GM19099 (cell line): Measurements from ENCODE around the gene RAB13.

ENCODE experiments used
- POLR2A ChIP-seq: IDR thresholded peaks from 3 replicates; pipeline ENCODE4 v1.6.1; 2011; ENCODE audit warnings: low read depth; ENCODE audit not compliant: insufficient read length; ENCODE audit errors: extremely low read depth

RAB13 gene

DNA sequence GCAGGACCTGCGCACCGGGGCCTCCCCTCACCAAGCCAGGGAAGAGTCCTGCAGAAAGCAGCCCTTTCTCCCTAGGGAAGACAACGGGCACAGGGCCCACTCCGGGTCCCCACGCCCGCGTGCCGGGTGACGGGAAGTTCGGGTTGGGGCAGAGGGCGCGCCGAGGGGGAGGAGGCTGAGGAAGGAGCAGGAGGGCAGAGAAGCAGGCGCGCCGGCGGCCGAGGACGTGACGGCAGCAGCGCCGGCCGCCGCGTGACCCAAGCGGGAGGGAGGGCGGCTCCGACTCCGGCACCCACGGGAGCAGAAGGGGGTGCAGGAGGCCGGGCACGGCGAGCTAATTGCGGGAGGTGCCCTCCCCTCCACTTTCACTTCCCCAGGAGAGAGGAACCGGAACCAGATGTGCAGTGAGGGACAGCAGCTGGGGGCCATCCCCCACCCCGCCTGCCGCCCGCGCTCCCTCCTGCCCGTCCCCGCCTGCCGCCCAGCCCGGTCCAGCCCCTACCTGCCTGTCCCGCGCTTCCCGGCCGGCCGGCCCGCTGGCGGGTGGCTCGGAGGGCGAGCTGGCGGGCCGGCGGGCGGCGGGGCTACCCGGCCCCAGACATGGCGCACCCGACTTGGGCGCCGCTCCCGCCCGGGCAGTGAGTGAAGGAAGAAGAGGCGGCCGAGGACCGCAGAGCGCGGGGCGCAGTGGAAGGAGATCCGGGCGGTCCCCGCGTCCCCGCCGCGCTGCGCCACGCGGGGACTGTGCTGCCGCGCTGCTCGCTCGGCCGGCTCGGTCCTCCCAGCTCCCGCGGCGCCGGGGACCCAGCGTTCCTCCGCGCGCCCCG lies 40.1 kb downstream of the RAB13 start:
- TF ChIP-seq POLR2A: peak; percentile 57

DNA sequence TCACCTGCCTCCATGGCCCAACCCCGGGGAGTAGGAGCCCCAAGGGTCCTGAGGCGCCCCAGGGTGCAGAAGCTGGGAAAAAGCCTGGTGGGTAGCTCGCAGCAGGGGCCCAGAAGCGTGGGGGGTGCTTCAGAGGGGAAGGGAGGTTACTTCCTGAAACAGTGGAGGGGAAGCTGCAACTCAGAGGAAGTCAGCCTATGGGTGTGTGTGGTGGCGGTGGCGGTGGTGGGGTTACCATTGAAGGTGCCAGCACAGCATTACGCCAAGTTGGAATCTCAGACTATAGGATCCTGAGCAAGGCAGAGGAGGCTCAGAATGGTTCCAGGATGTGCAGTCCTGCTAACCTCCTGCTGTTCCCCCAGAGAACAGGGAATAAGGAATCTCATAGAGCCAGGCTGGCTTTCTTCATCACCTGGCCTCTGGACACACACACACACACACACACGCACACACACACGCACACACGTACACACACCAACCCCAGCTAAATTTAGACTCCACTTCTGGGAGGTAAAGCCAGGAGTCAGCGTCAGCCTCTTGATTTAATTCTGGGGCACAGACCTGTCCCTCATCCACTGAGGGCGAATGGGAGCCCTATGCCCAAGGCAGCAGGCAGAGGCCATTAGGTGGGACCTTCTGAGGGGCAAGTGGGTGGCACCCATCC lies 40.9 kb downstream of the RAB13 start:
- TF ChIP-seq POLR2A: peak; percentile 62

DNA sequence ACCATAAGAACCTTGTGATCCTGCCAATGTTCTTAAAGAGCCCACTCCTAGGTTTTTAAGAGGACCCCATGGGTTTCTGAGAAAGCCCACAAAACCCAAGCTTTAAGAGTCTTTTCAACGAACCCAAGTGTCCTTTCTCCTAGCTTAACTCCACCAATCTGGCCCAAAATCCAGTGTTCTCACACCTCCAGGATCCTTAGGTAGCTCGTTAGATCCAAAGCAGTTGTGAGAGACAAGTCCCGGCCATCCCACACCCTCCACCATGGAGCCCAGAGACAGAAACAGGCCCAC lies 41.4 kb downstream of the RAB13 start:
- no peak for TF ChIP-seq POLR2A

DNA sequence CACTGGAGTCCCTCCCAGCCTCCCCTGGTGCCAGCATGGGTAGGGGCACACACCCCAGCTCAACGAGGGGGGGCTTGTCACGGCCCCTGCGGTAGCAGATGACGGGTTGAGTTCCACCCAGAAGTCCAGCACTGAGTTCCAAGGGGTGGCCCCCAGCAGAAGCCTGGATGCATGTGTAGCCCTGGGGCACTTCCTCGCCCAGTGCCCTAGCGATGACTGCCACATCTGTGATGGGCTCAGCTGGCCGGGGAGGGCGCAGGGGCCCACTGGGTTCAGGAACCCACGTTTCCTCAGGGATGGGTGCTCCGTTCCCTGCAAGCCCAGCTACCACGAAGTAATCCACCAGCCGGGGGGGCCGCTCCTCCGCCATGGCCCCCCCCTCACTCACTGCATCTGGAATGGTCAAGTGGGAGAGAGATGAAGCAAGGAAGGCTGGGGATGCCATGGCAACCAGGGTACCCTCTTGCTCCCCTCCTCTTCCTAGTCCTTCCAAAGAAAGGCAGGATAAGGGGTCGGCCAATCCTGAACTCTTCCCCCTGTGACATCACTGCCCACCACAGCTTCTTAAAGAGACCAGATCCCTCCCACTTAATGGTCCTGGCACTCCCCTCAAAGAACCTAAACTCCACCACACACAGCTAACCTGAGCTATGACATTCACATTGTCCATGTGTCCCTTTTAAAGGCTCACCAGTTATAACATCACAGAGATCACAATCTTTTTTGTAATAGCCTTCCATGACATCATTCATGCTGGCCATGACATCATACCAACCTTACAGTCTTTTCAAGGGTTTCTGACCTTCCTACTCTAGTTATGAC lies 41.9 kb downstream of the RAB13 start:
- no peak for TF ChIP-seq POLR2A

DNA sequence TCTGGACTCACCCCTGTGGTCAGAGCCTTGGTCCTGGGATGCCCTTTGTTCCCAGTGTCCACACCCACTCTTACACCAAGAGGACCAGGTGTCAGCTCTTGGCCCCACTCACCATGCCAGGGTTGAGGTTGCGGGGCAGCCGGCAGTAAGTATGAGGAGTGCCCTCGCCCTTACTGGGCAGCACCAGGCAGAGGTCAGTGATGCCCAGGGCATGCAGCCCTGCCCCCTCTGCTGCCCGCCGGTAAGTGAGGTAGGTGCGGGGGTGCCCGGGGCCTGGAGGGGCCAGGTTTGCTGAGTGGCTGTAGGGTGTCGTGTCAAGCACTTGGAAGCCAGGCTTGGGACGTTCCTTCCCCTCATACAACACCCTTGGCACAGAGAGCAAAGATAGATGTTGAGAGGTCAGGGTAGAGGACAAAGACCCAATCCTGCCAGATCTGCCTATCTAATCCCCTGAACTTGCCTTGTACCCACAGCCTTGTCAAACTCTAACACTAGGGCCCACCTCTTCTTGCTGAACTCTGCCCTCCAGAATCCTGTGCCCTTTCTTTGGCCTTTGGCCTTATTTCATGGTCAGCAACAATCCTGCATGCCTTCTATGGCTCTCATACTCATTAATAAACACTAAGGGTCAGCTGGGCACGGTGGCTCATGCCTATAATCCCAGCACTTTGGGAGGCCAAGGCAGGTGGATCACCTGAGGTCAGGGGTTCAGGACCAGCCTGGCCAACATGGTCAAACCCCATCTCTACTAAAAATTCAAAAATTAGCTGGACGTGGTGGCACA lies 43.2 kb downstream of the RAB13 start:
- no peak for TF ChIP-seq POLR2A

DNA sequence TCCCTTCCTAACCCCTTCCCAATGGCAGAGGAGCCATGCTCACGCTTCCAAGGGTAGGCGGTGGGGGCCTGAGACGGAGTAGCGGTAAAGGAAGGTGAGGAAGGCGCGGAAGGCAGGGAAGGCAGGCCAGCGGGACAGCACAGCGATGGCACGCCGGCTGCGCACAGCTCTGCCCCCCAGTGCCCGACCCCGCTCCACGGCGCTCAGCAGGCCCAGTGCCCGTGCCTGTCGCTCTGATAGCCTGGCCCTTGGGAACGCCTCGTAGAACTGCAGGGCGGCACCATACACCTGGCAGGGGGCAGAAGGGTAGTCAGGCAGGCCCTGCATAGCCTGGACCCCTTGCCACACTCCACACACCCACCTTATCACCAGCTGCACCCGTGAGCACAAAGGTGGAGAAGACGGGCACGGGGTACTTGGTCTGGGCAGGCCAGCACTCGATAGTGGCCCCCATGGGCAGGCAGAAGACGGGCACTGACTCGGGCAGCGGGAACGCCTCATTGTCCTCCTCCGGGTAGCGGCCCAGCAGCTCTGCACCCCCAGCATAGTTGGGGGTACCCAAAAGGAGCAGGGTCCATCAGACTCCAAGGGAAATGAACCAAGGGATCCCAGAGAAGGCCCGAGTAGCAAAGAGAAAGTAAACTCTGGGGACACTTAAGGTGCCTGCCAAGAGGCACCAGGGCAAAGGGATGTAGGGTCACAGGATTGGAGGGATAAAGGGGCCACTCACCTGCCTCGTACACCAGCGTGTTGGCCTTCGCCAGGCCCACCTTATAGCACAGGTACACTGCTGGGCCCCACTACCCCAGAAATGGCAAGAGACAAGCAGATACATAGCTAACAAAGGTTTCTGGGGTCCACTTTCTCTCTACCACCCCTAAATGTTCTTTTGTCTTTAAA lies 44.1 kb downstream of the RAB13 start:
- TF ChIP-seq POLR2A: no peak

DNA sequence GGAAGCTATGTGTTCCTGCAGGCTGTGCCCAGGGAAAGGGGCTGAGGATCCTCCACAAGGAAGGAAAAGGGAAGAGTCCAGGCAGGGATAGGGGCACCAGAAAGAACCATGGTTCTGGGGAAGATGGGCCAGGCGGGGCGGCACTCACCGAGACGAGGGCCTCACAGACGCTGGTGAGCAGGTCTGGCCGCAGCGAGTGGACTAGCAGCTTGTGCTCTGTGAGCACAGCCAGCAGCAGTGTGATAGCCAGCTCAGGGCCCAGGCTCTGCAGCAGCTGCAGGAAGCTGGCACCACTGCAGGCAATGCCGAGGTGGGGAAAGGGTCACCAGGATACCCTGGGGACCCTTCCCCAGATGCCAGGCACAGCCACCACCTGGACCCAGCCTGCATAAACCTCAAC lies 45.4 kb downstream of the RAB13 start:
- no peak for TF ChIP-seq POLR2A

DNA sequence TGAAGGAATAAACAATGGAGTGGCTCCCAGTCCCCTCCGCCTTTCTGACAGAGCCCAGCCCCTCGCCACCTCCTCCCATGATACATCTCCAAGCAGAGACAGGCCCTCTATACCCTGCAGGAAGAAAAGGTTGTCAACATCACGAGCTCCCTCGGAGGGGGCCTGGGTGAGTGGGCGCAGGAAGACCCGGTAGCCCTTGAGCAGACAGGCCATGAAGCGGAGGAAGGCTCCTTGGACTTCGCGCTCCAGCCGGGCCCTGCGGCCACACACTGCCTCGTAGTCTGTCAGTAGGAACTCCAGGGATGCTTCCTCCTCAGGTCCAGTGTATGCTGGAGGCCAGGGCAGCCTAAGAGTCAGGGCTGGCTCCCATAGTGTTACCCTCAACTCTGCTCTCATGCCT lies 46.7 kb downstream of the RAB13 start:
- TF ChIP-seq POLR2A: no peak

DNA sequence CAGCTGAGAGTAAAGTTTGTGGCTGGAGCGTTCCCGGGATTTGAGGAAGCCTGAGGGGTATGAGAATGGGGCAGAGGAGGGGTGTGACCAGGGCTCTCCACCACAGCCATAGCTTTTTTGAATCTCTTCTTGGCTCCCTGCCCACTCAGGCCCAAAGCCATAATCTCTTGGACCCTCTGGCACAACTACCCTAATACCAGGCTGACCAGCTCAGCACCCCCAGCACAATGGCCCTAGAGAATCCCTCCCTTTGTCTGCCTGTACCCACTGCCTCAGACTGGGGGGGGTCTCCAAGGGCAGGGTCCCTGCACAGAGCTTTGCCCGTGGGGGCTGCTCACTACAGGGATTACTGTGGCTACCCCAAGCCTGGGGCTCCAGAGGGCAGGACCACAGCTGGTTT lies 47.1 kb downstream of the RAB13 start:
- no peak for TF ChIP-seq POLR2A

DNA sequence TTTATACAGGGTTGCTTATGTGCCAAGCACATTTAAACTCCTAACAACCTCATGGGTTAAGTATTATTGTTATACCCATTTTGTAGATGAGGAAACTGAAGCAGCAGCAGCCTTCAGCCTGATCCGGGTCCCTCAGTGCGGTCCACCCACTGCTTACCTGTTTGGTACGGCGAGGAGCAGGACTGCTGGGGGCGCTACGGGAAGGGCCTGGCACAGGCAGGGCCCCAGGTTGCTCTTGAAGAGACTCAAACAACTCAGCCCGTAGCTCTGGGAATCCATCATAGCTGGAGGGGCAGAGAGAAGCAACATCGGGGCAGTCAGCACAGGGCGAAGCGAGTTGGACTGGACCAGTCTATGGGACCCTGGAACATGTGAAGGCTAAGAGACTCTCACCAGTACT lies 48.8 kb downstream of the RAB13 start:
- TF ChIP-seq POLR2A: no peak

DNA sequence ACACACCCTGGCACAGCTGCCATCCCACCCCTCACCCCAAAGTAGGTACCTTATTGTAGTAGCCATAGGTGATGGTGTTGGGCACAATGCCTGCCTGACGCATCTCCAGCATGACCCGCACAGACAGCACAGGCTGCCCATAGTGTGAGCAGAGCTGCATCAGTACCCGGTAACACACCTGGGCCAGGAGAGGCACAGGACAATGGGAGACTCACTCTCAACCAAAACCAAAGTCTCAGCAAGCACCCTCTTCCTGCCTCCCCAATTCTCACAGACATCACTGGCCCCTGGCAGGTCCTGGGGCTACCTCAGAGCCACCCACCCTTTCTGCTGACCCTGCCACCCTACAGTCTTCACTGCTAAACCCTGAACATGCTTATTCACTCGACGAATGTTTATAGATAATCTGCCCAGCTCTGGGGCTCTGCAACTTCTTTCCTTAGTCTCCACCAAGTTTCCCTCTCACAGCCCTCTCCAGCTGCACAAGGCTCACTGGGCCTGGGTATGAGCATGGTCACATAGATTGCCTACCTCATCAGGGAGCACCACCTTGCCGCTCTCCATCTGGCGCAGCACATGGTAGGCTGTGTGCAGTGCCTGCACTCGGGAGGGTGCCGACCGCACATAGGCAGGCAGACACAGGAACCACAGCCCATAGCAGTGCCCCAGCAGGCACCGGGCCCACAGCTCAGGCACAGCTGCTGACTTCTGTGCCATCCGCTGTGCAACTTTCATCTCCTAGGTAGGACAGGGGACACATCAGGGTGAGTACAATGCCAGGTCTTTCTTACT lies 49.9 kb downstream of the RAB13 start:
- TF ChIP-seq POLR2A: no peak

DNA sequence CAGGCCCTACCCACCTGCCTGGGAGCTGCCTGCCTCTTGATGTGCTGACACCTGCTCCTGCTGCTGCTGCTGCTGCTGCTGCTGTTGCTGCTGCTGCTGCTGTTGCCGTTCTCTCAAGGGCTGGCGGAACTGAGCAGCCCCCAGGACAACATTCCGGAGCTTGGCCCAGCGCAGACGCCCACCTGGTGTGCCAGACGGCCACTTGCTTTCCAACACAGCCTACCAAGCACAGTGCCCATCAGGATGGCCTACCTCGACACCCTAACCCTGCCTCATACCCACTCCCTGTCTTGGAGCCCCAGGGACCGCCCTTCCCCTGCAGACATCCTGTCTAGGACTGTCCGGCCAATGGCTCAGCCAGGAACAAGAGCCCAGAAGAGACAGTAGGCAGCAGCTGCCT lies 51.4 kb downstream of the RAB13 start:
- TF ChIP-seq POLR2A: no peak

DNA sequence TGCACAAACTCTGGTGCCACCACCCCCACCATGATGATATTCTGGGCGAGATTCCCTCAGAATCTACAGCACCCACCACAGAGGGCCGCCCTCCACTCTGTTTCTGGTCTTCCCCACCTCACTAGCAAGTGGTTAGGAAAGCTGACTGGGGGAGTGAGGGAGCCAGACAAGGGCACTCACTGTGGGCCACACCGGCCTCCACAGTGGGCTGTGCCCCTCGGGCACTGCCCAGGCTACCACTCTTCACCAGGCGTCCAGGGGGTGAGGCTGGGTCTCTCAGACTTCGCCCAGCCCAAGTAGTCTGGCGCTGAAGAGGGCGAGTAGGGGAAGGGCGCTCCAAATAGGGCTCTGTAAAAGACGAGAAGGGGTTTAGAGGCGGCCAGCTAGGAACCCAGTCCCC lies 52.2 kb downstream of the RAB13 start:
- no peak for TF ChIP-seq POLR2A
